ENCODE data around the gene RFX2.

GRCh38 chr19:5993201-5993600 lies 117.1 kb downstream of the RFX2 start:
- no peak for TF ChIP-seq EP300 (IDR thresholded peaks at IDR 0.05)
- TF ChIP-seq CTCF (IDR thresholded peaks at IDR 0.05), result no peak
- TF ChIP-seq POLR2A (IDR thresholded peaks at IDR 0.05), result no peak
